Hepatic stellate cell (primary cell): ENCODE measurements around the gene DCPS.
"Not testable (repeated sequence)": the region's sequence is repeated elsewhere in the genome, so short reads cannot be mapped to it uniquely, and the experiment has no call there.

Experiments
- DNase-seq: peaks from one replicate; pipeline ENCODE4 v3.0.0; 2011; ENCODE audit warnings: low spot score

The DCPS gene

GRCh38 chr11:126362879-126363655 is 59.2 kb downstream of the DCPS start:
- no peak for DNase-seq

DNA sequence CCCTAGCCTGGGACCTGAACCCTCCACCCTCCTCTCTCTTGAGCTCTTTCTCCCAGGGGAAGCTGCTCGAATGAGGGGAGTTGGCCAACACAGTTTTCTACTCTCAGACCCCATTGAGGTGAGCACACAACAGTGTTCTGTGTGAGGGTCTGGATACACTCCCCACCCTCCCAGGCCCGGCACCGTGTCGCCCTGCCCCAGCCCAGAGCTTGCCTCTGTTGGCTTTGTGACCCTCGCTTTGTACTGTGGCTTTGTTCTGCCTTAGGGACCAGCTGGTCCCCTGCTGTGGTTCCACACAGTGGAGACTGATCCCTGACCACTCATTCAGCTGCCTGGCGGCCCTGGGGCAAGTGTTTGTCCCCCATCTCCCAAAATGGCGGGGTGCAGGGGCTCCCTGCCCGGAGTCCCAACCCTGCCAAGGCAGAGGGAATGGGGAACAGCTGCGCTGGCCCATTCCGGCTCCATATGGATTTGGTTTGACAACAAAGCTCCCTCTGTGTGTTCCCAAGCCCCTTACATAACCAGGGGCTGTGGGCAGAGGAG is 59.9 kb downstream of the DCPS start:
- no peak for DNase-seq

DNA sequence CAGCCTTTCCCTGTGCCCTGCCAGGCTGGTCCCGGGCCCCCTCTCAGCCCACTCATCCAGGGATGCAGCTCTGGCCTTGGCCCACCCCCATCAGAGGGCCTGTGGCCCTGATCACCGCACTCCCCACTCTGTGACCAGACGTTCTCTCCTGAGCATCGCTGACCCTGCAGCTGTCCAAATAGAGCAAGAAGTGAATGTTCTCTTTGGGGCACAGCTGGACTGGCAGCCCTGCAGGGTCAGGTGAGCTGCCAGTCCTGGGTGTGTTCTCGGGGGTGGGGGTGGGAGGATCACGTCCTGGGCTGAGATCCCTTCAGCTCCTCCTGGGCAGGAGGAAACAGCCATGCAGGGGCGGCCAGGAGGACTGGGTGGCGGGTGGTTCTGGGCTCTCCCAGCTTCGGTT is 60.9 kb downstream of the DCPS start:
- not testable (repeated sequence) for DNase-seq

GRCh38 chr11:126365508-126365907 is 61.6 kb downstream of the DCPS start:
- DNase-seq, result not testable (repeated sequence)

- DNase-seq, result no peak
Measured at GRCh38 chr11:126366064-126366822, 62.4 kb downstream of the DCPS start.

- DNase-seq, result not testable (repeated sequence)
Measured at GRCh38 chr11:126366823-126367654, 63.2 kb downstream of the DCPS start.

DNA sequence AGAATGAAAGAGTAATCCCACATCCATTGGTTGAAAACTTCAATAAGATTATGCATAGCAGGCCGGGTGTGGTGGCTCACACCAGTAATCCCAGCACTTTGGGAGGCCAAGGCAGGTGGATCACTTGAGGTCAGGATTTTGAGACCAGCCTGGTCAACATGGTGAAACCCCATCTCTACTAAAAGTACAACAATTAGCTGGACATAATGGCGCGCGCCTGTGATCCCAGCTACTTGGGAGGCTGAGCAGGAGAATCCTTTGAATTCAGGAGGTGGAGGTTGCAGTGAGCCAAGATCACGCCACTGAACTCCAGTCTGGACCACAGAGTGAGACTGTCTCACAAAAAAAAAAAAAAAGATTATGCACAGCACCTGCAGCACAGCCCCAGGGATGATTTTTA is 63.9 kb downstream of the DCPS start:
- not testable (repeated sequence) for DNase-seq

DNA sequence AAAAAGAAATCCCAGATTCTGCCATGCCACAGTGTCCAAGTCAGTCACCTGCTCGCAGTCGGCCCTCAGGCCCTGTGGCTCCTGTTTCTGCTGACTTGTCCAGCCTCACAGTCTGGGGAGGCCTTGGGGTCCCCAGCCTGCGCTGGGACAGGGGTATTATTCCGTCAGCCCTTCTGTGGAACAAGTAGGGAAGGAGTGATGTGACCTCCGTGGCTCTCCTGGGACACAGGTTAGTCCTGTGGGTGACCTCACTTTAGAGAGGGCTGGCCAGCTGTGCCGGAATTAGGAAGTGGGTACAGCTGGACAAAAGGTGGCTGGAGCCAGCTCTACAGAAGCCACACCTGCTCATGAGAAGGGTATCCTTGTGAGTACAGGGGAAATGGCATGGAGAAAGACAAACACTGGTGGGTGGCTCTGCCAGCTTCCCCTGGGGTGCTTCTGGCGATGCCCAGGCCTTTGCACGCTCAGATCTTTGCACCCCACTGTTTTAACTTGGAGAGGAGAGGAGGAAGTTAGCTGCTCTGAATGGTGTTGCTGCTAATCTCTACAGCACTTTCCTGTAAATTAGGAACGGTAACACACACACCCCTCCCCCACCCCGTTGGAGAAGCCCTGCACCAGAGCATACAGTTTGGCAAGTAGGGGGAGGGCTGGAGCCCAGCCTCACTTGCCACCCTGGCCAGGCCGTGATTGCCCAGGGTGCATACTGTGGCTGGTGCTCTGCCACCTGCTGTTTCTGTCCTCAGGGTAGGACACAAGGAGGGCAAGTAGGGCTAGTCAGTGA is 64.7 kb downstream of the DCPS start:
- DNase-seq, result not testable (repeated sequence)

DNA sequence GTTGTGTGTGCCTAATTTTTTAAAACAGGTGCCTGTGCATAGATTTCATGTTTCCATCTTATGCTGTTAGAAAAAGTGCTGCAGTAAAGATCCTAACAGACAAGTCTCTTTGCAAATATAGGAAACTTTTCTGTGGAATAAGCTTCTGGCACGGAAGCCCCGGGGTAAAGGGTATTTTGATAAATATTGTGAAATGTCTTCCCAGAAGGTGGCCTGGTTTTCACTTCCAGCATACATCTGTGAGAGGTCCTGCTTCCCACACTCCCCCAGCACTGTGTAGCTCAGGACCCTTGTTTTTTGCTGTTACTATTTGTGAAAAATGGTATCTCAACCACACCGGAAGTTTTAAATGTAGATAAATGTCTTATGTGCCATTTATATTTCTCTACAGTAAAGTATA is 66.2 kb downstream of the DCPS start:
- DNase-seq, result no peak

DNA sequence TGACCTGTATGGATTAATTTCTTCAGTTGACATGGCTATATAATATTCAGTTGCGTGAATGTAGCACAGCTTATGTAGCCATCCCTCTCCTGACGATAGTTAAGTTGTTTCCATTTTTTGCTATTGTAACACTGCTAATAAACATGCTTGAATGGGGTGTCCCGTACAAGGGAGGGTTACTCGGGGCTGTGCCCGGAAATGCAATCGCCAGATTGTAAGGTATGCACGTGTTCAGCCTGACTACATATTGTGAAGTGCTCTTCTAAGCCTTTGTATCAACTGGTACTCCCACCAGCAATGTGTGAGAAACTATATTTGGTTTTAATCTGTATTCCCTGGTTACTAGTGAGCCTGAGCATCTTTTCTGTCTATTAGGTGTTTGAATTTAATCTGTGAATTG is 67.7 kb downstream of the DCPS start:
- no peak for DNase-seq

GRCh38 chr11:126373389-126374066 is 69.7 kb downstream of the DCPS start:
- DNase-seq, result not testable (repeated sequence)

DNA sequence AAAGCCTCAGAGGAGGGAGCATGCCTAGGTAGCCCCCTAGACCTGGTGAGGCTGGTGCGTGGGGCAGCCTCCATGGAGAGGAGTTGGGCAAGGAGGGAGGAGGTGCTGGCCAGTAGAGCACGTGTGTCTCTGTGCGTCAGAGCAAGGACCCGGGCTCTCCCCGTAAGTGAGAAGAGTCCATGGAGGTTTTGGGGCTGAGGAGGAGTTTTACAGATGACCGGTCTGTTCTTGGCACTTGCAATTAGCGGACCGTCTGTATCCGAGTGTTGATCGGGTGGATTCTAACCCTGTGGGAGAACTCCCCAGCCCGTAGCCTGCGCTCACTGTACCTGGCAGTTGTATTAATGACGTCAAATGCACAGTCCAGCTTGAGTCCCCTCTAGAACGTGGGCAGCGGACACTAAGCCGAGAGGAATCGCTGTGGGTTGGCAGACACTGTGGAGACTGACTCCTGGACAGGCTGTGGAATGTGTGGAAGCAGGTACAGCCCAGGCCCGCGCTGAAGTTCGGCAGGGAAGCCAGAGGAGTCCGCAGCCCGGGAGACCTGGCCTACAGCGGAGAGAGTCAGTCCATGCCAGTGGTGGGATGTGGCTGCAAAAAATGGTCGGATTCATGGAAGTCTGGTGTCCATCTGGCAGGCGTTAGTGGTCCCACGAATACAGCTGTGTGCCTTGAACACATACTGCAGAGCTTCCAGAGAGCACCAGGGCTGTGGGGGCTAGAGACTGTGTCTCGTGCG is 70.9 kb downstream of the DCPS start:
- DNase-seq, result not testable (repeated sequence)

DNA sequence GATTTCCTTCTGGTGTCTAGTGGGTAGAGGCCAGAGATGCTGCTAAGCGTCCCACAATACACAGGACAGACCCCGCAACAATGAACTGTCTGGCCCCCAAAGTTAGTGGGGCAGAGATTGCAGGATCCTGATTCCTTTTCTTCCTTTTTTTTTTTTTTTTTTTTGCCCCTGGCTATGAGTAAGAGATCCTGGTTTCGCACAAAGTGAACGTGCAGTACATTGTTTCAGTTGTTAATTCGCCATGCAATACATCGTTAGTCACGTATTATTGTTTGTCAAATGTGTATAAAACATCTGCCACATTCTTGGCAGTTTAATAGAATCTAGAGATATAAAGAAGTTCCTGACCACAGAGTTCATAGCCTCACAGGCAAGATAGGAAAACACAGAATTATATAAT is 71.9 kb downstream of the DCPS start:
- DNase-seq, result no peak

GRCh38 chr11:126378763-126379162 is 74.9 kb downstream of the DCPS start:
- DNase-seq, result no peak

GRCh38 chr11:126380909-126381308 is 77.0 kb downstream of the DCPS start:
- no peak for DNase-seq

- DNase-seq, result not testable (repeated sequence)
Measured at GRCh38 chr11:126381960-126382359, 78.1 kb downstream of the DCPS start.

DNA sequence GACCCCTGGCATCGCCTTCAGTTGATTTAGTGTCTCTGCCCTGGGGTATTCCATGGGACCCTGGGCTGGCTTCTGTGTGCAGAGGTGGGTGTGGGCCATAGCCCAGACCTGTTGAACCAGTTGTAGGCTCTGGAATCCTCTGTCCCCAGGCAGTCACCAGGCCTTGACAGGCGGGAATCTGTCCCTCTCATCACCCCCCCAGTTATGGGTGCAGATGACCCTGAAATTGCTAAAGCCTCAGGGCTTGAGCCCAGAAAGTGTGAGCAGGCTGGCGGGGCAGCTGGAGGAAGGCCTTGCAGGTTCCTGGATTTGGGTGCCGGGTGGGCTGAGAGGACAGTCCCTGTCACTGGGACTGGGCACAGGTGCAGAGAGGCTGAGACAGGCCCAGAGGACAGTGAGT is 78.8 kb downstream of the DCPS start:
- DNase-seq, result not testable (repeated sequence)

GRCh38 chr11:126383339-126384335 is 79.8 kb downstream of the DCPS start:
- DNase-seq, result no peak
